ENCODE results near the gene TTC23.
"Not testable (repeated sequence)": the region's sequence is repeated elsewhere in the genome, so short reads cannot be mapped to it uniquely, and the experiment has no call there.

The TTC23 gene

DNA sequence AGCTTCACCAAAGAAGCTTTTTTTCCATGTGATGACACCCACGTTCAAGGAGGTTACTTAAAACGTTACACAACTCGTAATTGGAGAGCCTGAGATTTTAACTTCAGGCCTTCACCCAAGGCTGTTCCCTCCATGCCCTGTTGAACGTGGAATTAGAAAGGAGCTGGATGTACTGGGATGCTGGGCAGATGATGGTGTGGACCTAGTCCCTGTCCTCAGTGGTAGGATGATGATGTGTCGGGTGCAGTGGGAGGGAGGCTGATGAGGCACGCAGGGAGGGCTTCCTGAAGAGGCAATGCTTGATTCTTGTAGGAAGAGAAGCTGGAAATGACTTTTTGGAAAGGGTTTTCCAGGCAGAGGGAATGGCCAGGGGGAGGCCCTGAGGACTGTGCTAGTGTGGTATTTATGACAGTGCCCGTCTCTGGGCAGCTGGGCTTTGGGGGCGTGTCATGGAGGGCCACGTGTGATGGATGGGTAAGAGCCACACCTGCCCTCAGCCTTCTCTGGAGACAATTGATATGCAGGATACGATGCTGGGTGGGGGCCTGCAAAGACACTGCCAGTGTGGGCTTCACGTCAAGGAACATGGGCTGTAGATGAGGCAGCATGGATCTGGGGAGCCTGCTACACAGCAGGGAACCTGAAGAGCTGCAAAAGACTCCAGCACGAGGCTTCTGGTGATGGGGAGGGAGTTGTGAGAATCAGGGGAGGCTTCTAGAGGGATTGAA is 129.2 kb downstream of the TTC23 start:
- no peak for DNase-seq (ENCODE audit: low spot score)

DNA sequence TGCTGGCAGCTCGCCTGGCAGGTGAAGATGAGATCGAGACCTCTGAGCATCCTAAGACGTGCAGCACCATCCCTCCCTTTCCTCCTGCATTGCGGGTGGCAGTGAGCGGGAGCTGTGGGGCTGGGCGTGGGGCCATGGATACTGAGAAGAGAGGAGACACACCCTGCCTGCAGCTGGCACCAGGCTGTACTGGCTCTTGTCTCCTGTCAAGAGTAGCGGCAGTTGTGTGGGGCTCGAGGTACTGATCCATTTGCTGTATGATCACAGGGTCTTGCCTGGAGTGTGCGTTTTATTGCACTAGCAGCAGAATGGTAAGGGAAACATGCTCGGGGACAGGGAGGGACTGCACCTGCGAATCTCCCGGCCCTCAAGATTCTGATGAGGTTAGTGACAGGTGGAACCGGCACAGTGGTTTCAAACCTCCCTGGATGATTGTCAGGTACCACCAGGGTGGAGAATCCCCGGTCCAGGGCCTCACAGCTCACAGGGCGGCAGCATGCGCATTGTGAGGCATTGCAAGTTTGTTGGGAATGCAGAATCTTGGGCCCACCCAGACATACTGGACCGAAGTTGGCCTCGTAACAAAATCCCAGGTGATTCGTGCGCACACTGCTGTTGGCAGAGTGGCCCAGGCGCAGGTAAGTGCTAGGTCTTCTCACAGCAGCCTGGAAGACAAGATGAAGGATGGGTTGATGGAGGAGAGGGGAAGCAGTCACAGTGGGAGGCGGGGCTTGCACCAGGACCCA is 130.4 kb downstream of the TTC23 start:
- DNase-seq (ENCODE audit: low spot score), result no peak

DNA sequence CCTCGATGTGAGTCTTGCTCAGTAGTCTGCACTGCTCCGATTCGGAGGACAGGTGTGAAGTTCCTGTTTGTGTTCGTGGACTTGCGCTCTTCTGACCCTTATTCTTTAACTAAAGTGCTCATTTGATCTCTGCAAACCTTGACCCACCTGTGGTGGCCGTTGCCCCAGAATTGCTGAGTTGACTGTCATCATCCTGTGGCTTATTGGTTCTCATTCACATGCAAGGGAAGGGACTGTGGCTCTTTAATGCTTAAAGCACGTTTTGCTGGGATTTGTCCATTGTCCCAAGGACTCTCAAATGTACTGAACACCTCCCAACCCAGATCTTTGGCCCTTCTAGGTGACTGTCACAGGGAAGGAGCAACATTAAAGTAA is 131.1 kb downstream of the TTC23 start:
- DNase-seq (ENCODE audit: low spot score), result no peak

DNA sequence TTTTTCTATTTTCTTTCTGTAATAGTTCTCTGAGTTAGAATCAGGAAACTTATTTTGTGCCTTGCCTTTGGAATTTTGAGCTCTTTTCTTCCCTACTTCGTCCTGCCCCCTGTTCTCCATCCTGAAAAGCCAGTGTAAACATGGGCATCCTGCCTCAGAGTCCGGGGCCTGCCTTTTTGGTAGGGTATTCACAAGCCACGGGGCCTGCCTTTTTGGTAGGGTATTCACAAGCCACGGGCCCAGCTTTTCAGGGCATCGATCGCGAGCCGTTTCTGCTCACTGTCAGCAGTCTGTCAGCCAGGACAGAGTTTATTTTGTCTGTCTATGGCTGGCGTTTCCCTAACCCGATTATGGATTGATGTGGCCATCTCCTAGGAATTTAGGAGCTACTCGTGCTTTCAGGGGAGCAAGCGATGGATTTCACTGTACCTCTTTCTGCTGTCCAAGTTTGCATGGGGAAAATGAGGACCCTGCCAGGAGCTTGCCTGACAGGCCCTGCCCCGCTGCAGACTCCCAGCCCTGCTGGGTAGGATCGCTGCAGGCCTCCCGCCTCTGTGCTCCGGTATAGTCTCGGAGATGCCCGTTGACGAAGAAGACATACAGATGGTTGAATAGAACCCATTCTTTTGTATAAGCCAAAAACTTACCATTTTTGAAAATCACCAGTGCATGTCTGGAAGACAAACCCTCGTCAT is 131.7 kb downstream of the TTC23 start:
- DNase-seq (ENCODE audit: low spot score), result no peak

DNA sequence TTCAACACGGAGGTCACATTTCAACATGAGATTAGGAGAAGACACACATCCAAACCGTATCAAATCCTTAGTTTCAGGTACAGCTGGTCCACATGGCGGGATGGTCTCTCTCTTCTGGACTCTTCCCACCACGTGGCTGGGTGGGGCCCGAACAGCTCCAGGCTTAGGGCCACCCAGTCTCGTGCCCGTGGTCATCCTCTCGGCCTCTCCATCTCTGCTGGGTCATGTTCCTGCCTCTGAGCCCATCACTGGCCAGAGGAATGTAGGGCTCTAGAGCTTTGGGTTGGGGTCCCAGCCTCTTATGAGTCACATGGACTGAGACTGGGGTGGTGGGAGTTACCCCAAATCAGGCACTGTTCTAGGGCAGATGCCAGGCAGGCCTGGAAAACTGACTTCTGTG is 132.3 kb downstream of the TTC23 start:
- no peak for DNase-seq (ENCODE audit: low spot score)

DNA sequence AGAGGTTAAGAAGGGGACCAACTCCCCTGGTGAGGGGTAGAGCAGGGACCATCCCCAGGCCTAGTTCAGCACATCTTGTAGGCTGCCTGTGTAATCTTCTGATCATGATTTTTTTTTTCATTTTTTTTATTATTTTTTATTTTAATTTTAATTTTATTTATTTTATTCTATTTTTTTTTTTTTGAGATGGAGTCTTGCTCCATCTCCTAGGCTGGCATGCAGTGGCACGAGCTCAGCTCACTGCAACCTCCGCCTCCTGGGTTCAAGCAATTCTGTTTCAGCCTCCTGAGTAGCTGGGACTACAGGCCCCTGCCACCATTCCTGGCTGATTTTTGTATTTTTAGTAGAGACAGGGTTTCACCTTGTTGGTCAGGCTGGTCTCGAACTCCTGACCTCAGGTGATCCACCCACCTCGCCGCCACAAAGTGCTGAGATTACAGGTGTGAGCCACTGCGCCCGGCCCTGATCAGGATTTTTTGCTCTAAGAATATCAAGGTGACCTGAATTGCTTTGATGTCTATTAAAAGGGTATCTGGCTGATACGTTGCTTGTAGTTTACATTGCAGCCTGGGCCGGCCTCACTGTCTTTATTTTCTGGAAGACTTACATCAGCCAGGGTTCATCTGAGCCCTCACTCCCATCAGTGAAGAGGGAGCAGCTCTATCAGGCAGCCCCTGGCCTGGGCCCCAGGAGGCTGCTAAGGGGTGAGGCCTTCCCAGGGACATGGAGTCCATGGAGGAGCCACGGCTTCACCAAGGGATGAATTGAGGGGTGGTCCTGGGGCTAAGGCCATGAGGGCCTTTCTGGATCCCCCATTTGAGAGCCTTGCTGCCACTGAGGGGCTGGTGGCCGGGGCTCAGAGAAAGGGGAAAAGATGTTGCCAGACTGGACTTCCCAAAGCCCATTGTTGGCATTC is 133.8 kb downstream of the TTC23 start:
- DNase-seq (ENCODE audit: low spot score), result no peak

DNA sequence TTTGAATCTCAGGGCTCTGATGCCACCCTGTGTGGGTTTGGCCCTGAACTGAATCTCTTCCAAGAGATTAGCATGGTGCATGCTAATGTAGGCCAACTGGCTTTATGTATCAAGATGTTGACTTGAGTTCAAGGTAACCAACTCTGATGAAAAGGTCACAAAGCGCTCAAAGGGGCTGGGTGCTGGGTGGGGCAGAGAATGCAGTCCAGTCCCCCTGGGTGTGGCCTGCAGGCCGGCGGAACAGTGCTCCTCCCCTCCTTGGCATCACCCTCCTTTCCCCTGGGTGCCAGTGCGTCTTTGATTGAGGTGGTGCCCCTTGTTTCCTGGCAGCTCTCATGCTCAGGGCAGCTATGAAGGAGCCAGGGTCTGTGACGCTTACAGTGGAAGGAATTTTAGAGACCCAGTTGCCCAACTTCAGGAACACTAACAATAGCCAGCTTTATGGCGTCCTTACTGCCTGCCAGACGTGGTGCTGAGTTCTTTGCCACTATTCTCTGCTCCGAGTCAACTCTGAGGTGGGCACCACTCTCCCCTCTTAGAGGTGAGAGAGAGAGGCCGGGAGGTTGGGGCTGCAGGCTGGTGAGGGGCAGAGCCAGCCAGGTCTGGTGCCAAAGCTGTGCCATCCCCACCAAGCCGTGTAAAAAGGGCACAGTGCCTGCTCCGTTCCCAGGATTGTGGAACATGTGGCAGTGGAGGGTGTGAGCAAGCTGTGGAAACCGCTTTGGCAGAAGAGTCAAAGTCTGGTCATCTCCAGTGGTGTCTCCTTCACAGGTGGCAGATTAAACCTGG is 134.7 kb downstream of the TTC23 start:
- DNase-seq (ENCODE audit: low spot score), result no peak

DNA sequence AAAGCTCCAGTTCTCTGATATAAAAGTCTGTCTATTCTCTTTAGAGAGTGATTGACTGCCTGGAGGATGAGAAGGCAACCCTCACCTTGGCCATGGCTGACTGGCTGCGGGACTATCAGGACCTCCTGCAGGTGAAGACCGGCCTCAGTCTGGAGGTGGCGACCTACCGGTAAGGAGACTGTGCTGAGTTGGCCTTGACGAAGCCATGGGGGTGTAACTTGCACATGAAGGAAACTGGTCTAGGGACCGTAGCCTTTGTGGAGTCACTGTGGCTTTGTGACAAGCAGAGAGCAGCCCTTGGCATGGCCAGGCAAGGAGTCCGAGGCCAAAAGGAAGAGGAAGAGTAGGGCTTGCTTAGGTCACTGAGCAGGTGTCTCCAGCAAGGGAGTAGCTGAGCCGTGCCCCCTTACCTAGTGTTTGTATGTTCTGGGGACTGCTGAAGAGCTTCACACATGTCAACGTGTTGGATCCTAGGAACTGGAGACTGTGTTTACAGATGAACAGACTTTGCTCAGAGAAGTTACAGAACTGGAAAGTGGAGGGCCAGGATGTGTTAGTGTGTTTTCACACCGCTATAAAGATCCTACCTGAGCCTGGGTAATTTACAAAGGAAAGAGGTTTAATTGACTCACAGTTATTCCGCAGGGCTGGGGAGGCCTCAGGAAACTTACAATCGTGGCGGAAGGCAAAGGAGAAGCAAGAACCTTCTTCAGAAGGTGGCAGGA is 135.7 kb downstream of the TTC23 start:
- no peak for DNase-seq (ENCODE audit: low spot score)

DNA sequence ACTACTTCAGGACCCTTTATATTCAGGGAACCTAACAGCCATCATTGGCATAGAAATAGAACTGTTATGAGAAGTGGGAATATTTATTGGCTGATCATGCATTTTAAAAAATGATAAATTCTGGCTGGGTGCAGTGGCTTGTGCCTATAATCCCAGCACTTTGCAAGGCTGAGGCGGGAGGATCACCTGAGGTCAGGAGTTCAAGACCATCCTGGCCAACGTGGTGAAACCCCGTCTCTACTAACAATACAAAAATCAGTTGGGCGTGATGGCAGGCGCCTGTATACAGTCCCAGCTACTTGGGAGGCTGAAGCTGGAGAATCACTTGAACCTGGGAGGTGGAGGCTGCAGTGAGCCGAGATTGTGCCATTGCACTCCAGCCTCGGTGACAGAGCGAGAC is 137.7 kb downstream of the TTC23 start:
- not testable (repeated sequence) for DNase-seq (ENCODE audit: low spot score)

DNA sequence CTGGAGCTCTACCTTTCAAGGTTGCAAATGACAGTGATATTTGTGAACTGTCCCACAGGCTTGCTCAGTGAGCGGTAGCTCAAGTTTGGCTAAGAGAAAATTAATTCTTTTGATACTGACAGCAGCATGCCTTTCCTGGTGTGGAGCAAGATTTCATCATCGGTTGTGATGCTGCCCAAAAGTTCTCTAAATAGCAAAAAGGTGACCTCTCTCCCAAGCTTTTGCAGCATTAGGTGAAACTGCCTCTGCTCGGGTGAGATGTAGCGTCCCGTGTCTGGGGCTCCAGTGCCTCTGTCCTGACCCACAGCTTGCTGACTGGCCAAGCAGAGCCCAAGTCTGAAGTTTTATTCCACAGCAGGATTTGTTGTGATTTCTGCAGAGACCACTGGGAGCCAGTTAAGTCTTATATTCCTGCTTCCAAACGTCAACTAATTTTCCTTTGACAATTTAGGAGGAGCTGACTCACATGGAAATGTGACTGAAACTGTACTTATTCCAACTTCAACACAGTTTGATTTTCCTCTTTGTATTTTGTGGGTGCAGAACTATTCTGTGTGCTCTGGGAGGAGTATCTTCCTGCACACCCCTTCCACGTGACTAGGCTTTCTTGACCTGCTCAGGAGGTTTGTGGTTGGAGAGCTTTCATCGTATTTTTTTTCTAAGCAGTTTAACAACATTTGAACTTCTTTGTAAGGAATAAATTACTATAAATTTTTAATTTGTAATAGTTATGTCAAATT is 138.6 kb downstream of the TTC23 start:
- DNase-seq (ENCODE audit: low spot score), result no peak

DNA sequence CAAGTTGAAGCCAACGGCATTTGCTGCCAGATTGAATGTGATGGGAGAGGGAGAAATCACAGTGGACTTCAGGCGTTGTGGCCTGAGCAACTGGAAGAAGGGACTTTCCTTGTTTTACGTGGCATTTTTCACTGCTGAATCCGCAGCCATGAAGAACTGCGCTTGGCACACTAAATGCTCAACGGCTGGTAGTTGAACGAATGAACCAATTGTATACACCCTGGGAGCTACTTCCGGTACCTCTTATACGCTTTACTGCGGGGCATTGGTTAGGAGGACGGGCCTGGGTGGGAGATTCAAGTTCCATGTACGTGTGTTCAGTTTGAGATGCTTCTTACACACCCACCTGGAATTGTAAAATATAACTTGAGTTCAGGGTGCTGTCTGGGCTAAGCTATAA is 139.3 kb downstream of the TTC23 start:
- no peak for DNase-seq (ENCODE audit: low spot score)

DNA sequence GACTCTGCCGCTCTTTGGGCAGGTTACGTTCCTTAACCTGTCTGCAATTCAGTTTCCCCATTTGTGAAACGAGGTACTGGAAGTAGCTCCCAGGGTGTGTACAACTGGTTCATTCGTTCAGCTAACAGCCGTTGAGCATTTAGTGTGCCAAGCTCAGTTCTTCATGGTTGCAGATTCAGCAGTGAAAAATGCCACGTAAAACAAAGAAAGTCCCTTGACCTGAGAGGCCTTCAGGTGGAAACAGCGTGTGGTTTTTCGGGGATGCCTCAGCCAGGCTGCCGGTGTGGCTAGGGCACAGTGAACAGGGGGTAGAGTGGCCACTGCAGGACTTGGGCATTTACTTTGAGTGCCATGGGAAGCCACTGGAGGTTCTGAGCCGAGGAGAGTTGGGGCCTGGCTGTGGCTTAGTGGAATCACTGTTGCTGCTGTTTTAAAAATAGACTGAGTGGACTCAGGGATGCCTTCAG is 139.8 kb downstream of the TTC23 start:
- no peak for DNase-seq (ENCODE audit: low spot score)

DNA sequence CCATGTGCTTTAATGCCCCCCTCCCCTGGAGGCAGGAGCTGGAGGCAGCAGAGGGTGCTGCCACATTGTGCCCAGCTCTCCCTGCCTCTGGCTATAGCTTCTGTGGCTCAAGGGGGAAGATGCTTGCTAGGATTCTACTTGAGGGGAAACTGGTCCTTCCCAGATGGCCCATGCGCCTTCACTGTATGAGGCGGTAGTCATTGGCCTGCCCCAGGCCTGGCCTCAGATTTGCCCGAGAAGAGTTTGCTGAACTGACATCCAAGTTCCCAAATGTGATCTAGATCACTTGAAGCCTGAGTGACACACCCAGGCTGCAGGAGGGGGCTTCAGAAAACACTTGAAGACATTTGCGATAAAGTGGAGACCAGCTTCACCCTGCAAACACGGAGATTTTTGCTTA is 140.4 kb downstream of the TTC23 start:
- DNase-seq (ENCODE audit: low spot score), result no peak

DNA sequence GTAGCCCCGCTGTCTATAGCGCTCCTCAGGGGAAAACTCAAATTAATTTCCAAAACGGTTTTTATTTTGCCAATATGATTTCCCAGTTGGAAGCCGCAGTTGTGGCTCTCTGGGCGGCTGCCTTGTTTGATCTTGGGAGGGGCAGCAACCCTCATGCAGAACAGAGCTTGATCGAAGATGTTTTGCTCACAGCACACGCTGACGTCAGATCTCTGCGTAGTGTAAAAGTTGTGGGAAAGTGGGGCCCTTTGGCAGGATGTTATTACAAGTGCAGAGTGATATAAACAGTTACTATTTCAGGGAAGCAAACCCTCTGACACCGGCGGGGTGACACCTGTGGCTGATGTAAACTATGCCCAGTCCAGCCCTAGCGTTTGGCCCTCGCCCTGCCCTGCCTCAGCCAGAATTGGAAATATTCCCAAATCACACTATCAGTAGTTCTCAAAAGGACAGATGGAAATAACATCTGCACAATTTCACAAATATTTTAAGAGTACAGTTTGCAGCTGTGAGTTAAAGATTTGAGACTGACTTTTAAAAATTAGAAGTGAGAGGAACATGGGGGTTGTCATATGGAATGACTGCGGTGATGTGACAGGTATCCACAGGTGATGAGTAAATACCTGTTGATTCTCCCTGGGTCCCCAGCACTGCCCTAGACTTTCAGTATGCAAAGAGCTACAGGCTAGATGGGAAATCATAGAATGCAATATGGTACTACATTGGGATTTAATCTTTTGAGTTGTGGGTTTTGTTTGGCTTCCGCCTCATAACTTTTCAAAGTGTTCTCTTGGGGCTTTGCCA is 142.8 kb downstream of the TTC23 start:
- no peak for DNase-seq (ENCODE audit: low spot score)

DNA sequence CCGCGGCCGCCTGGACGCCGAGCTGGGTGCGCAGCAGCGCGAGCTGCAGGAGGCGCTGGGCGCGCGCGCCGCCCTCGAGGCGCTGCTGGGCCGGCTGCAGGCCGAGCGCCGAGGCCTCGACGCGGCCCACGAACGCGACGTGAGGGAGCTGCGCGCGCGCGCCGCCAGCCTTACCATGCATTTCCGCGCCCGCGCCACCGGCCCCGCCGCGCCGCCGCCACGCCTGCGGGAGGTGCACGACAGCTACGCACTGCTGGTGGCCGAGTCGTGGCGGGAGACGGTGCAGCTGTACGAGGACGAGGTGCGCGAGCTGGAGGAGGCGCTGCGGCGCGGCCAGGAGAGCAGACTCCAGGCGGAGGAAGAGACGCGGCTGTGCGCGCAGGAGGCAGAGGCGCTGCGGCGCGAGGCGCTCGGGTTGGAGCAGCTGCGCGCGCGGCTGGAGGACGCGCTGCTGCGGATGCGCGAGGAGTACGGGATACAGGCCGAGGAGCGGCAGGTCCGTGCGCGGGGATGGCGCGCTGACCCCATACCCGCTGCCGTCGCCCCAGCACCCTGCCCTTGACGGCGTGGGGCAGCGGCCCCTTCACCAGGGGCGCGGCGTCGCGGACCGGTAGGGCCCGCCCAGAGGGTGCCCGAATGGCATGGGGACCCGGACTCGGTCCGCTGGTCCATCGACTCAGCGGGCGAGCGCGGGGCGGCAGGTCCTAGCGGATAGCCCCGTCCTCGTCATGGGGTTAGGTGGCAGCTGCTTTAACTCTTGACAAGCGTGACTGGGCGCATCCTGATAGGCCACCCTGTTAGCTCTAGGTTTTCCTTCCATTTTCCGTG is 143.7 kb downstream of the TTC23 start:
- DNase-seq (ENCODE audit: low spot score), result peak; percentile 55

DNA sequence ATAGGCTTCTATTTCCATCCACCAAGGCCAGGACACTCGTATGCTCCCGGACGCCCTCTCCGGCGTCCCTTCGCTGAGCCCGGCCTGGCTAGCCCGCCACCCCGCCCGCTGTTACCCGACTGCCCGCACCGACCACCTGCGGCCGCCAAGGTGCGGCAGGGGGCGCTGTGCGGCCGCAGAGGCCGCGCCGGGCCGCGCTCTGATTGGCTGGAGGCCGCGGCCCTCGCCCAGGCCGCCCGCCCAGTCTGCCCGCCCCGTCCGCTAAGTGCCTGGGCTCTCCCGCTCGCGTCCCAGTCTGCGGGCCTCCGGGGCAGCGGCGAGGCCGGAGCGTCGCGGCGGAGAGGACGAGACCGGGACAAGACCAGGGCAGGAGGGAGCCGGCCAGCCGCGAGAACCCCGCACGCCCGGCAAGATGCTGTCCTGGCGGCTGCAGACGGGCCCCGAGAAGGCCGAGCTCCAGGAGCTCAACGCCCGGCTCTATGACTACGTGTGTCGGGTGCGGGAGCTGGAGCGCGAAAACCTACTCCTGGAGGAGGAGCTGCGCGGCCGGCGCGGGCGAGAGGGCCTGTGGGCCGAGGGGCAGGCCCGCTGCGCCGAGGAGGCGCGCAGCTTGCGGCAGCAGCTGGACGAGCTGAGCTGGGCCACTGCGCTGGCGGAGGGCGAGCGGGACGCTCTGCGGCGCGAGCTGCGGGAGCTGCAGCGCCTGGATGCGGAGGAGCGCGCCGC is 144.4 kb downstream of the TTC23 start, which contains the start of gene SYNM:
SYNM (plus strand) TSS at position 293 of the 726 bp plus-strand sequence; CDS start at position 413, 120 bp downstream.
- peak; percentile 71 for DNase-seq (ENCODE audit: low spot score)

DNA sequence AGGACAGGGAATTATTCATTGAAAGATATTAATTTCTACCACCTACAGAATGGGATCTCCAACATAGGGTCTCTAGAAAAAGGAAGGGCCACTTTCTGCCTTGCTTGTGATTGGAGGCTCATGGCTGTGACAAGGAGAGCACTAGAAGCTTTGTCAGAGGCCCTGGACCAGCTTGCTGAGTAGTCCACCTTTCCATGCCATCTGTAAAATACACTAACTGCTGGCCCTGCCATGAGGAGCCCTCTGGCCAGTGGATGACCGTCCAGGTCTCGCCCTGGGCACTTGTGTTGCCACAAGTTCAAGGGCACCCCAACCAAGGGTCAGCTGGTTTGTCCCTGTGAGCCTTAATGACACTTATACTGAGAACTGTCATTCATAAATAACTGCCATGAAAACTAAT is 146.1 kb downstream of the TTC23 start:
- no peak for DNase-seq (ENCODE audit: low spot score)

Measured in SW480 (cell line).